CD14-positive monocyte (primary cell): ENCODE data around the gene TFIP11. TPM values are rescaled to one million over a fixed set of nuclear protein-coding genes. Genes with fewer than 3 reads are reported as not detected.

Source experiments
- DNase-seq, 3 donors: peaks; one replicate each; pipeline ENCODE4 v3.0.0-alpha.2; 2011 to 2022
- H2AFZ ChIP-seq: 2 replicates; pipeline ENCODE4 v1.6.0; 2012; ENCODE audit warnings: mild to moderate bottlenecking, low read depth, low read length, inconsistent platforms; ENCODE audit not compliant: insufficient read depth, poor library complexity, severe bottlenecking
- H3K27ac ChIP-seq, 2 donors: 1 replicate in 1 of 2; 2 replicates in 1 of 2; pipeline ENCODE4 v1.5.1; 2012 to 2013; ENCODE audit warnings: low read length in 2 of 2, control low read depth in 1 of 2, inconsistent platforms in 1 of 2, low read depth in 1 of 2, mild to moderate bottlenecking in 1 of 2
- H3K27me3 ChIP-seq, 2 donors: one replicate each; pipeline versions ENCODE4 v1.6.0 to v1.6.1; 2011 to 2013; ENCODE audit warnings: low read length in 2 of 2; ENCODE audit not compliant: control insufficient read depth in 2 of 2, insufficient read depth in 2 of 2
- H3K36me3 ChIP-seq, 2 donors: replicated peaks in 1 of 2; 1 replicate in 1 of 2; 2 replicates in 1 of 2; pipeline versions ENCODE4 v1.5.1 to v1.6.1; 2012 to 2013; ENCODE audit warnings: low read length in 2 of 2, control low read depth in 1 of 2, inconsistent platforms in 1 of 2, mild to moderate bottlenecking in 1 of 2; ENCODE audit not compliant: insufficient read depth in 2 of 2, control insufficient read depth in 1 of 2
- H3K4me1 ChIP-seq, 2 donors: 1 replicate in 1 of 2; 2 replicates in 1 of 2; pipeline versions ENCODE4 v1.5.1 to v1.6.1; 2012 to 2013; ENCODE audit warnings: low read length in 2 of 2, control low read depth in 1 of 2, inconsistent platforms in 1 of 2, mild to moderate bottlenecking in 1 of 2, moderate library complexity in 1 of 2; ENCODE audit not compliant: insufficient read depth in 2 of 2, control insufficient read depth in 1 of 2
- H3K4me2 ChIP-seq: replicated peaks from 2 replicates; pipeline ENCODE3; 2012; ENCODE audit warnings: low read length, moderate library complexity, mild to moderate bottlenecking; ENCODE audit not compliant: poor library complexity, severe bottlenecking; ENCODE audit errors: extremely low read depth
- H3K4me3 ChIP-seq, 3 experiments: fragments of 200-600 bp in 1 of 3; sonication (generic) in 1 of 3; replicated peaks in 1 of 3; 1 replicate in 2 of 3; 2 replicates in 1 of 3; pipeline ENCODE4 v1.5.1; 2011 to 2013; ENCODE audit warnings: low read length in 3 of 3, mild to moderate bottlenecking in 3 of 3, control low read depth in 2 of 3, low read depth in 2 of 3, inconsistent platforms in 1 of 3, moderate library complexity in 1 of 3
- H3K79me2 ChIP-seq: 2 replicates; pipeline ENCODE4 v1.6.0; 2012; ENCODE audit warnings: mild to moderate bottlenecking, control low read depth, inconsistent platforms, low read length, moderate library complexity; ENCODE audit not compliant: insufficient read depth
- H3K9ac ChIP-seq: 2 replicates; pipeline ENCODE4 v1.6.0; 2017; ENCODE audit warnings: low read length, mild to moderate bottlenecking; ENCODE audit not compliant: insufficient read depth, poor library complexity, severe bottlenecking
- H3K9me3 ChIP-seq, 2 donors: replicated peaks in 1 of 2; 1 replicate in 1 of 2; 2 replicates in 1 of 2; pipeline versions ENCODE4 v1.5.1 to v1.6.1; 2012 to 2013; ENCODE audit warnings: low read length in 2 of 2, control low read depth in 1 of 2; ENCODE audit not compliant: control insufficient read depth in 1 of 2, insufficient read depth in 1 of 2
- H4K20me1 ChIP-seq: 2 replicates; pipeline ENCODE4 v1.6.0; 2012; ENCODE audit warnings: mild to moderate bottlenecking, low read length, control low read depth, moderate library complexity; ENCODE audit not compliant: insufficient read depth
- H3K27ac Mint-ChIP-seq, 7 donors: one replicate each; pipeline ENCODE4 v1.8.0; 2020; ENCODE audit warnings: mild to moderate bottlenecking in 7 of 7, mixed read lengths in 7 of 7, moderate library complexity in 6 of 7, inconsistent platforms in 2 of 7
- H3K27me3 Mint-ChIP-seq, 3 donors: one replicate each; pipeline ENCODE4 v1.8.0; 2021 to 2022; ENCODE audit warnings: low read depth in 3 of 3, mild to moderate bottlenecking in 3 of 3, mixed read lengths in 3 of 3, moderate library complexity in 3 of 3, inconsistent platforms in 1 of 3
- H3K36me3 Mint-ChIP-seq, 2 donors: one replicate each; pipeline ENCODE4 v1.8.0; 2020; ENCODE audit warnings: mixed read lengths in 2 of 2, inconsistent platforms in 1 of 2, mild to moderate bottlenecking in 1 of 2
- H3K4me1 Mint-ChIP-seq: one replicate; pipeline ENCODE4 v1.8.0; 2020; ENCODE audit warnings: mild to moderate bottlenecking, mixed read lengths
- H3K4me3 Mint-ChIP-seq, 2 donors: one replicate each; pipeline ENCODE4 v1.8.0; 2020; ENCODE audit warnings: mild to moderate bottlenecking in 2 of 2, mixed read lengths in 2 of 2, moderate library complexity in 1 of 2
- H3K9me3 Mint-ChIP-seq, 7 donors: one replicate each; pipeline ENCODE4 v1.8.0; 2020 to 2022; ENCODE audit warnings: mixed read lengths in 7 of 7, mild to moderate bottlenecking in 6 of 7, moderate library complexity in 6 of 7, inconsistent platforms in 2 of 7
- CTCF ChIP-seq: fragments of 200-600 bp; IDR thresholded peaks from one replicate; pipeline ENCODE4 v1.8.0; 2022; ENCODE audit warnings: antibody characterized with exemption, mild to moderate bottlenecking
- WGBS: methylation state at CpG from one replicate; pipeline ENCODE4 v1.1.5; 2013; ENCODE audit warnings: missing lambda C conversion rate; ENCODE audit not compliant: insufficient coverage; 5-methylcytosine and 5-hydroxymethylcytosine counted together
- intact Hi-C, 2 donors: fragments of 100-400 bp; cut with micrococcal nuclease; formaldehyde crosslinking; loops; one replicate each; pipeline versions ENCODE4 v1.15.0 to v1.15.1; 2023
- polyA plus RNA-seq, 3 donors: library from polyadenylated mRNA; depleted of rRNA in 1 of 3; unstranded in 2 of 3; stranded (reverse) in 1 of 3; fragments of 300-500 nt in 2 of 3; fragments of >200 nt in 1 of 3; fragmentation: Illumina TruSeq in 2 of 3; gene quantifications; 1 replicate in 2 of 3; 2 replicates in 1 of 3; pipeline ENCODE4 v1.2.3, GENCODE V29; 2012 to 2021

The TFIP11 gene
- polyA plus RNA-seq, 3 donors = 10.1 to 25.5 (median 19.8) TPM

GRCh38 chr22:26534874-26535602 is 22.8 kb upstream of the TFIP11 start:
- H3K9ac ChIP-seq = no peak overlapping the region
- Mint-ChIP-seq H3K36me3 (peaks cover 65 to 86% of the 10 kb centered on the region in 2 donors), H3K27me3 (peaks cover 0 to 2% (median 2%) of the 10 kb centered on the region in 3 donors), H3K4me3 (no peak overlapping the region), H3K27ac (peak overlapping the region in 6 of 7 donors; percentile 13 to 79 (median 68)), H3K9me3 (peaks cover 0 to under 1% (median 0%) of the 10 kb centered on the region in 7 donors), H3K4me1 (peaks cover 21% of the 10 kb centered on the region)
- H3K36me3 ChIP-seq = peaks cover 81 to 99% of the 10 kb centered on the region in 2 donors
- no peaks in the 10 kb centered on the region for H3K79me2 ChIP-seq
- no peak overlapping the region for H2AFZ ChIP-seq
- DNase-seq = no peak
- H3K4me1 ChIP-seq = peaks cover 10 to 11% of the 10 kb centered on the region in 2 donors
- H3K27me3 ChIP-seq = no peaks in the 10 kb centered on the region
- no peaks in the 10 kb centered on the region for H4K20me1 ChIP-seq
- no peak overlapping the region for H3K4me3 ChIP-seq
- no peak overlapping the region for H3K4me2 ChIP-seq
- H3K27ac ChIP-seq = peak overlapping the region in 1 of 2 donors; percentile 67
- TF ChIP-seq CTCF = no peak
- 80% methylated on average over 2 of the region's 13 CpGs for WGBS
- H3K9me3 ChIP-seq = no peaks in the 10 kb centered on the region
- intact Hi-C loops = loop anchor here in 1 of 2 donors (5.0 kb wide), 1 partner anchor 32 kb away; no protein-coding TSS in a partner anchor

GRCh38 chr22:26534171-26534855 is 22.0 kb upstream of the TFIP11 start:
- Mint-ChIP-seq H3K4me3 (no peak overlapping the region), H3K4me1 (peaks cover 28% of the 10 kb centered on the region), H3K27me3 (peaks cover 0 to 2% (median 0%) of the 10 kb centered on the region in 3 donors), H3K27ac (peak overlapping the region in 4 of 7 donors; percentile 15 to 70 (median 40)), H3K9me3 (peaks cover 0 to 2% (median 0%) of the 10 kb centered on the region in 7 donors), H3K36me3 (peaks cover 65 to 86% of the 10 kb centered on the region in 2 donors)
- Histone ChIP-seq H3K27ac (no peak overlapping the region), H3K36me3 (peaks cover 77 to 99% of the 10 kb centered on the region in 2 donors), H3K4me1 (peaks cover 17 to 18% of the 10 kb centered on the region in 2 donors), H2AFZ (no peak overlapping the region), H3K9ac (no peak overlapping the region), H4K20me1 (no peaks in the 10 kb centered on the region), H3K9me3 (no peaks in the 10 kb centered on the region), H3K27me3 (no peaks in the 10 kb centered on the region), H3K4me2 (no peak overlapping the region), H3K79me2 (no peaks in the 10 kb centered on the region), H3K4me3 (no peak overlapping the region)
- no peak for TF ChIP-seq CTCF
- WGBS = 80% methylated on average over 1 of the region's 7 CpGs
- DNase-seq = no peak
- intact Hi-C loops = loop anchor here in 1 of 2 donors (5.0 kb wide), 1 partner anchor 33 kb away; no protein-coding TSS in a partner anchor
